Caco-2 (cell line): ENCODE results near the gene ZNF428. TPM values are rescaled to one million over a fixed set of nuclear protein-coding genes. Genes with fewer than 3 reads are reported as not detected.

Source experiments
- BruUV-seq: library from RNA; stranded (reverse); fragments of 400-500 nt; replicated peaks from 2 replicates; lab custom pipeline; 2021; lab: Mats Ljungman, UMichigan
- CTCF ChIA-PET: fragments of 300-600 bp; sonication (Branson Sonifier 250); formaldehyde crosslinking; loops from one replicate; lab custom pipeline; 2022; ENCODE audit warnings: antibody characterized with exemption; lab: Charles Lee
- POLR2A ChIA-PET: fragments of 300-600 bp; sonication (Branson Sonifier 250); formaldehyde crosslinking; loops from one replicate; lab custom pipeline; 2022; ENCODE audit warnings: antibody characterized with exemption; lab: Charles Lee
- DNase-seq, 2 experiments: peaks; one replicate each; pipeline versions ENCODE4 v3.0.0 to v3.0.0-alpha.2; 2020 to 2022
- H3K27me3 ChIP-seq: replicated peaks from 2 replicates; pipeline ENCODE4 v1.6.0; 2011; ENCODE audit warnings: low read length; ENCODE audit not compliant: control insufficient read depth, insufficient read depth
- H3K36me3 ChIP-seq: 2 replicates; pipeline ENCODE4 v1.5.1; 2011; ENCODE audit warnings: low read length; ENCODE audit not compliant: control insufficient read depth, insufficient read depth
- H3K4me1 ChIP-seq: fragments of 250-450 bp; sonication (Bioruptor Pico); 2 replicates; pipeline ENCODE4 v1.5.1; 2020; ENCODE audit warnings: mild to moderate bottlenecking
- H3K4me3 ChIP-seq: 2 replicates; pipeline ENCODE4 v1.5.1; 2011; ENCODE audit warnings: low read depth, mild to moderate bottlenecking, control low read depth, low read length
- H3K9me3 ChIP-seq: fragments of 250-450 bp; sonication (Bioruptor Pico); 2 replicates; pipeline ENCODE4 v1.5.1; 2020; ENCODE audit warnings: mild to moderate bottlenecking, moderate library complexity
- H3K27ac Mint-ChIP-seq: one replicate; pipeline ENCODE4 v1.8.0; 2022; ENCODE audit warnings: mixed read lengths; ENCODE audit not compliant: unreplicated experiment
- H3K27me3 Mint-ChIP-seq: one replicate; pipeline ENCODE4 v1.8.0; 2022; ENCODE audit warnings: mixed read lengths; ENCODE audit not compliant: insufficient read depth, unreplicated experiment
- H3K36me3 Mint-ChIP-seq: one replicate; pipeline ENCODE4 v1.8.0; 2022; ENCODE audit warnings: mild to moderate bottlenecking, mixed read lengths; ENCODE audit not compliant: insufficient read depth, unreplicated experiment
- H3K4me1 Mint-ChIP-seq: one replicate; pipeline ENCODE4 v1.8.0; 2022; ENCODE audit warnings: low read depth, mixed read lengths; ENCODE audit not compliant: unreplicated experiment
- H3K4me3 Mint-ChIP-seq: one replicate; pipeline ENCODE4 v1.8.0; 2022; ENCODE audit warnings: mild to moderate bottlenecking, moderate library complexity, mixed read lengths; ENCODE audit not compliant: unreplicated experiment
- H3K9me3 Mint-ChIP-seq: one replicate; pipeline ENCODE4 v1.8.0; 2022; ENCODE audit warnings: mixed read lengths; ENCODE audit not compliant: unreplicated experiment
- CTCF ChIP-seq, 2 experiments: fragments of 200-600 bp in 1 of 2; IDR thresholded peaks; 1 replicate in 1 of 2; 2 replicates in 1 of 2; pipeline versions ENCODE4 v1.5.1 to v1.8.0; 2011 to 2022; ENCODE audit warnings: antibody characterized with exemption in 1 of 2, control low read depth in 1 of 2, inconsistent platforms in 1 of 2, low read depth in 1 of 2, low read length in 1 of 2, mild to moderate bottlenecking in 1 of 2, moderate library complexity in 1 of 2; ENCODE audit not compliant: insufficient read depth in 1 of 2, severe bottlenecking in 1 of 2, unreplicated experiment in 1 of 2
- intact Hi-C: fragments of 100-400 bp; cut with micrococcal nuclease; formaldehyde crosslinking; loops from one replicate; pipeline ENCODE4 v1.10.0; 2022; ENCODE audit not compliant: unreplicated experiment
- total RNA-seq: library from RNA; stranded (reverse); gene quantifications from 2 replicates; pipeline ENCODE4 v1.2.3, GENCODE V29; 2022

The ZNF428 gene
- total RNA-seq, 1 experiment from 2014 or later = 38.9 TPM

GRCh38 chr19:43626838-43627237, 7.4 kb upstream of the ZNF428 start:
- Mint-ChIP-seq H3K27me3 (no peaks in the 10 kb centered on the region), H3K36me3 (peaks cover 7% of the 10 kb centered on the region), H3K27ac (no peak overlapping the region), H3K9me3 (no peaks in the 10 kb centered on the region), H3K4me1 (no peaks in the 10 kb centered on the region), H3K4me3 (no peak overlapping the region)
- DNase-seq = no peak
- Histone ChIP-seq H3K9me3 (no peaks in the 10 kb centered on the region), H3K36me3 (no peaks in the 10 kb centered on the region), H3K4me3 (no peak overlapping the region), H3K4me1 (no peaks in the 10 kb centered on the region), H3K27me3 (no peaks in the 10 kb centered on the region)
- BruUV-seq = no TSS peak
- no peak for TF ChIP-seq CTCF (IDR thresholded peaks at IDR 0.05; ENCODE audit: insufficient read depth in 1 of 2, low read depth in 1 of 2, low read length in 1 of 2, severe bottlenecking in 1 of 2, unreplicated experiment in 1 of 2)
- POLR2A ChIA-PET = no interaction called here
- CTCF ChIA-PET = no interaction called here
- intact Hi-C loops = no loop called here

- ChIA-PET POLR2A (no interaction called here), CTCF (no interaction called here)
- H3K4me3 Mint-ChIP-seq = no peak overlapping the region
- H3K27me3 ChIP-seq = no peaks in the 10 kb centered on the region
- no peak overlapping the region for H3K4me3 ChIP-seq
- no peaks in the 10 kb centered on the region for H3K4me1 ChIP-seq
- intact Hi-C loops = no loop called here
- H3K4me1 Mint-ChIP-seq = no peaks in the 10 kb centered on the region
- H3K36me3 Mint-ChIP-seq = peaks cover 7% of the 10 kb centered on the region
- TF ChIP-seq CTCF (IDR thresholded peaks at IDR 0.05; ENCODE audit: insufficient read depth in 1 of 2, low read depth in 1 of 2, low read length in 1 of 2, severe bottlenecking in 1 of 2, unreplicated experiment in 1 of 2) = no peak
- DNase-seq = no peak
- no TSS peak for BruUV-seq
- H3K27me3 Mint-ChIP-seq = no peaks in the 10 kb centered on the region
- no peaks in the 10 kb centered on the region for H3K9me3 Mint-ChIP-seq
- no peak overlapping the region for H3K27ac Mint-ChIP-seq
- H3K36me3 ChIP-seq = no peaks in the 10 kb centered on the region
- H3K9me3 ChIP-seq = no peaks in the 10 kb centered on the region
Observed at GRCh38 chr19:43625918-43626579, 6.6 kb upstream of the ZNF428 start.

GRCh38 chr19:43624933-43625332, 5.5 kb upstream of the ZNF428 start:
- intact Hi-C loops = no loop called here
- Mint-ChIP-seq H3K27ac (no peak overlapping the region), H3K9me3 (no peaks in the 10 kb centered on the region), H3K4me1 (peaks cover 8% of the 10 kb centered on the region), H3K4me3 (no peak overlapping the region), H3K27me3 (no peaks in the 10 kb centered on the region), H3K36me3 (peaks cover 9% of the 10 kb centered on the region)
- no peak for TF ChIP-seq CTCF (IDR thresholded peaks at IDR 0.05; ENCODE audit: insufficient read depth in 1 of 2, low read depth in 1 of 2, low read length in 1 of 2, severe bottlenecking in 1 of 2, unreplicated experiment in 1 of 2)
- DNase-seq = no peak
- CTCF ChIA-PET = no interaction called here
- Histone ChIP-seq H3K27me3 (no peaks in the 10 kb centered on the region), H3K4me3 (no peak overlapping the region), H3K36me3 (no peaks in the 10 kb centered on the region), H3K4me1 (0 out of 2 replicates have a peak, but pooled peaks cover 4% of the 10 kb centered on the region), H3K9me3 (no peaks in the 10 kb centered on the region)
- POLR2A ChIA-PET = no interaction called here
- BruUV-seq = no TSS peak
